GM18870 (cell line): ENCODE measurements around the gene TSSK1B.
"Not testable (repeated sequence)": the region's sequence is repeated elsewhere in the genome, so short reads cannot be mapped to it uniquely, and the experiment has no call there.

Source experiments
- ATAC-seq: cut with Tn5 transposase; IDR thresholded peaks from one replicate; pipeline ENCODE4 v1.9.1; 2021; ENCODE audit warnings: moderate library complexity; ENCODE audit not compliant: unreplicated experiment

The TSSK1B gene

DNA sequence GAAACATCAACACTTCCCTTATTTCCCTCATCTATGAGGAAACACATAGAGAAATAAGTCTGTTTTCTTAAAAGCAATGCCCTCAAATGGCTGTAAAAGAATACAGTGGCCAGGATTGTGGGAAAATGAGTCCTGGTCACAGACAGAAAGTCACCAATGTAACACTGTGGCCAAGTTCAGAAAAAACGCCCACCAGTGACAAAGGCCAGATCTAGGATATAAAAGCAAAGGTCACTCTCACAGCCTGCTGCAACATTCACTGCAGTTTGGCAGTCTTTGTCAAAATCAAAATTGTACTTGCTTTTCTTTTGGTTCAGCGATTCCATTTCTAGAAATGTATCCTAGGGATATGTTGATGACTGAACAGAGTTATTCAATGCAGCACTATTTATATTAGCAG lies 30.5 kb downstream of the TSSK1B start:
- ATAC-seq = no peak

DNA sequence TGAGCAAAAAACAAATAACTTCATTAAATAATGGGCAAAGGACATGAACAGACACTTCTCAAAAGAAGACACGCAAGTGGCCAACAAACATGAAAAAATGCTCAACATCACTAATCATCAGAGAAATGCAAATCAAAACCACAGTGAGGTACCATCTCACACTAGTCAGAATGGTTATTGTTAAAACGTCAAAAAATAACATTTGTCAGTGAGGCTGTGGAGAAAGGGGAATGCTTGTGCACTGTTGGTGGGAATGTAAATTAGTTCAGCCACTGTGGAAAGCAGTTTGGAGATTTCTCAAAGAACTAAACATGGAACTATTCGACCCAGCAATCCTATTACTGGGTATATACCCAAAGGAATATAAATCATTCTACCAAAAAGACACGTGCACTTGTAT lies 36.8 kb downstream of the TSSK1B start:
- not testable (repeated sequence) for ATAC-seq

DNA sequence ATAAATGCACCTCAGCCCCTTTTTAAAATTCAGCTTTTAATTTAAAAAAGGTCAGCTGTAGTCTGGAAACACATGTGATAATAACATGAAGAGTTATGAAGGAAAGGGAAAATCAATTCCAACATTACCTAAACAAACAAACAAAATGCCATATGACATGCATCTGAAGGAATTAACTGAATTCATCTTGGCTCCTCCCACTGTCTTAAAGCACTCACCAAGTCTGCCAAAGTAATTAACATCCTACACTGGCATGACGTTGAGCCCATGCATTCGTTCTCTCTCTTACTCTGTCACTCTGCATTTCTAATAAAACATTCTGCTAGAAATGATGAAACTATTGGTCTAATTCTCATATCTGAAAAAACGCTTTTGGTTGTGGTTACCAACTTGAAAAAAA lies 37.7 kb downstream of the TSSK1B start:
- ATAC-seq = no peak

DNA sequence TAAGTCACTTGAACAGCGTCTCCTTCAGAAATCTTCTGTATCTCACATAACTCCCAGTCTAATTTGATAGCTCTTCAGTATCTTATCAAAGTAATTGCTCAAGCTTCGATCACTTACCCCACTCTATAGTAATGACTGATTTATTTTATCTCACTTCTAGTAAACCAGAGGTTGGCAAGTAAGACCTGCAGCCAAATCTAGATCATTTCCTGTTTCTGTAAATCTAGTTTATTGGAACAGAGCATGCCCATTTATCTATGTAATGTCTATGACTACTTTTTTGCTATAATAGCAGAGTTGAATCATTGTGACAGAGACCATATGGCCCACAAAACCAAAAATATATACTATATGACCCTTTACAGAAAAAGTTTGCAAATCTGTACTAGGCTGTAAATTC lies 40.1 kb downstream of the TSSK1B start:
- no peak for ATAC-seq

DNA sequence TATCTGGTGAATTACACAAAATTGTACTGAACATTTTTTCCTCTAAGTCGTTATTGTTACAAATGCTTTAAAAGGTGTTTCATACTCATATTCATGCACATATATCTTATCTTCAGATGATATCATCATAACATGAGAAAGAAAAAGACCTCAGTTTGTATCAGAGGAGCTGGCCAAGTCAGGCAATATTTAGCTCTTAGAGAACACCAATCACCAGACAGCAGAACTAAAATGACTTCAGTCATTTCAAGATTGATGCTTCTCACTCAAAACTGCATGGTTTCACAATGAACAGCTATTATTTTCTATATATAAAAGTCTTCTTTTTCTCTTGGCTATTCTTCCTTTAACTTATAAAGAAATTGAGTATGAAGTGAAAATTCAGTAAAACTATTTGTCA lies 44.6 kb downstream of the TSSK1B start:
- no peak for ATAC-seq

DNA sequence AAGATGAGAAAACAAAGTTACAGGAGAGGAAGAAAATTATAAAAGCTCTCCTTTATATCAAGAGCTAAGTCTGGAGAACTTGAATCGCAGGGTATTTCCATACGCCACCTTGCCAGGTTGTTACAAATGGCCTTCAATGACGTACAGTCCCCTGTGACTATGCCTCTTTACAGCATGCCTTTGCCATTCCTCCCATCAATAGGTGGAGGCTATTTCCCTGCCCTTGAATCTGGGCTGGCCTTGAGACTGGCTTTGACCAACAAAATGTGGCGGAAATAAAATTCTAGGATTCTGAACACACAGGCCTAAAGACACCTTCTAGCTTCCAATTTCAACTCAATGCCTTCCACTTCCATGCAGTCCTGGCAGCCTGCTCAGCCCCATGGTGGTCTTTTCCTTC lies 45.7 kb downstream of the TSSK1B start:
- ATAC-seq = no peak

DNA sequence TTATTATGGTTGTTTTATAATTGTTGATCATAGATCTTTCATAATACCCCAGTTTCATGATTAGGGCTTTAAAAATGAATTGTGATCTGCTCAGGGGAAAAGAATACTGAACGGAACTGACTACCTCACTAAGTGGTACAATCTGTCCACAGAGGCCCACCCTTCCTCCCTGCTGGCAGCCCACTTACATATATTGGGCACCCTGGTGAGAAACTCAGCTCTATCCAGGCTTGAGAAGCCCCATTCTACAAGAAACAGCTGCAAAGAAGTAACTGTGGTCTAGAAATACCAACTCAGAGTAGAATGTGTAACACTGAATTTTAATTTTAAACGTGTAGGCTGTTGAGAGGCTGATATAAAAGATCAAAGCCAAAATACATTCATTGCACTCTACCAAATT lies 46.9 kb downstream of the TSSK1B start:
- no peak for ATAC-seq

DNA sequence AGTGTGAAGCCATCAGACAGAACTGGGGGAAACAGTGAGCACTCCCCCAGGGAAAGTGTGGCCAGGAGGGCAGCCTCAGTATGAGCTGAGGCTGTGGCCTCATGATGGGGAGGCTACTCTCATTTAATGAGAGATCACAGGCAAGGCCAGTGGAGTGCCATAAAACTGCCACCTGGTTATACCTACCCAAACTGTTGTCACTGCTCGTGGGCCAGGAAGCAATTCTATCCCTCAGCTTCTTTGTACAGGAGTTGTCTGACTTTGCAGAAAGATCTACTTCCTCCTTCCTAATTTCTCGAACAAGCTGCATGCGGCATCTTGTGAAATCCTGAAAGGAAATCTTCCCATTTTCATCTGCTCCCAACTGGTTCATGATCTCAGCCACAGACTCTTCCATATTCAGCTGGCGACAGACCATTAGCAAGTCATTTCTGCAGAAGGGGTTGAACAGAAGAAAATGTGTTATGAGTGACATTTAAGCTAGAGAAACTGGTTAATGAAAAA lies 50.0 kb downstream of the TSSK1B start:
- no peak for ATAC-seq

DNA sequence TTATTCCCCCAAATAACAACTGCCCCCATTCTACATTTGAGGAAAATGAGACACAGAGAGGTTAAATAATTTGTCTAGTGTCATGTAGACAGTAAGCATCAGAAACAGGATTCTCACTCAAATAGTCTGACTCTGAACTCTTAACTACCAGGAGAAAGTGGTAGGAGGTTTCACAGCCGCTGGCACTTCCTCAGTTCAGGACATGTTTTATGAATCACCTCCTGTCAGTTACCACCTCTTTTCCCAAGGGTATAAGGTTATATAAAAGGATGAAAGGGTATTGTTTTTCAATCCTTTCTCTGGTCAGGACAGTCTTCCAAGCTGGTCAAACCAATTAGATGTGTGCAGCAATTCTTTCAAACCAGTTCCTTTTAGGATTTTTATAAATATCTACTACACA lies 52.1 kb downstream of the TSSK1B start:
- no peak for ATAC-seq
